CD4-positive, alpha-beta T cell (primary cell): ENCODE measurements around the gene PCCA. TPM values are rescaled to one million over a fixed set of nuclear protein-coding genes. Genes with fewer than 3 reads are reported as not detected.
A peak's percentile ranks its signal among the peaks of the same experiment; 100 is the strongest.

Experiments
- ATAC-seq: fragments of 200-7000 bp; cut with Tn5 transposase; one replicate; pipeline ENCODE4 v1.10.0; 2022; ENCODE audit warnings: mild to moderate bottlenecking; ENCODE audit not compliant: poor library complexity
- CTCF ChIA-PET: fragments of 350-600 bp; sonication (Branson Sonifier 250); formaldehyde crosslinking; loops from one replicate; lab custom pipeline; 2021; ENCODE audit warnings: antibody characterized with exemption, inconsistent platforms; lab: Charles Lee
- POLR2A ChIA-PET: fragments of 350-600 bp; sonication (Branson Sonifier 250); formaldehyde crosslinking; loops from one replicate; lab custom pipeline; 2021; ENCODE audit warnings: antibody characterized with exemption, inconsistent platforms; lab: Charles Lee
- DNase-seq, 14 experiments: peaks; one replicate each; pipeline ENCODE4 v3.0.0-alpha.2; 2013 to 2020; ENCODE audit warnings: mixed read lengths in 2 of 14
- H3K27ac ChIP-seq, 2 donors: one replicate each; pipeline versions ENCODE4 v1.5.1 to v1.7.0; 2013; ENCODE audit warnings: low read length in 2 of 2, low read depth in 1 of 2, mild to moderate bottlenecking in 1 of 2
- H3K27me3 ChIP-seq, 2 experiments: 1 replicate in 1 of 2; 2 replicates in 1 of 2; pipeline versions ENCODE4 v1.6.1 to v1.7.0; 2013; ENCODE audit warnings: low read length in 2 of 2, control low read depth in 1 of 2, mild to moderate bottlenecking in 1 of 2, moderate library complexity in 1 of 2; ENCODE audit not compliant: insufficient read depth in 2 of 2, control insufficient read depth in 1 of 2
- H3K36me3 ChIP-seq: one replicate; pipeline ENCODE4 v1.6.1; 2013; ENCODE audit warnings: low read length, control low read depth; ENCODE audit not compliant: insufficient read depth
- H3K4me1 ChIP-seq: one replicate; pipeline ENCODE4 v1.6.1; 2013; ENCODE audit warnings: low read length, control low read depth; ENCODE audit not compliant: insufficient read depth
- H3K4me3 ChIP-seq: one replicate; pipeline ENCODE4 v1.5.1; 2013; ENCODE audit warnings: mild to moderate bottlenecking, low read length, moderate library complexity
- H3K9me3 ChIP-seq, 2 experiments: 1 replicate in 1 of 2; 2 replicates in 1 of 2; pipeline versions ENCODE4 v1.6.1 to v1.7.0; 2013; ENCODE audit warnings: low read length in 2 of 2, mild to moderate bottlenecking in 2 of 2, control low read depth in 1 of 2, moderate library complexity in 1 of 2; ENCODE audit not compliant: control insufficient read depth in 1 of 2, insufficient read depth in 1 of 2
- H3K27ac Mint-ChIP-seq: one replicate; pipeline ENCODE4 v1.8.0; 2020; ENCODE audit warnings: mixed read lengths
- H3K27me3 Mint-ChIP-seq: one replicate; pipeline ENCODE4 v1.8.0; 2021; ENCODE audit warnings: mixed read lengths
- H3K36me3 Mint-ChIP-seq: one replicate; pipeline ENCODE4 v1.8.0; 2021; ENCODE audit warnings: low read depth, mixed read lengths
- H3K4me1 Mint-ChIP-seq: one replicate; pipeline ENCODE4 v1.8.0; 2021; ENCODE audit warnings: low read depth, mixed read lengths
- H3K4me3 Mint-ChIP-seq: one replicate; pipeline ENCODE4 v1.8.0; 2020; ENCODE audit warnings: mild to moderate bottlenecking, mixed read lengths
- H3K9me3 Mint-ChIP-seq: one replicate; pipeline ENCODE4 v1.8.0; 2020; ENCODE audit warnings: mixed read lengths
- CTCF ChIP-seq: fragments of 200-600 bp; IDR thresholded peaks from one replicate; pipeline ENCODE4 v1.8.0; 2022; ENCODE audit warnings: antibody characterized with exemption, mild to moderate bottlenecking
- intact Hi-C, 2 experiments: fragments of 100-400 bp; cut with DNase I in 1 of 2; cut with micrococcal nuclease in 1 of 2; formaldehyde crosslinking; loops; one replicate each; pipeline versions ENCODE4 v1.15.1 to v1.9.0; 2023 to 2025; cut with DNase I, micrococcal nuclease
- total RNA-seq, 174 experiments: library from RNA in 2 of 174; stranded (reverse) in 2 of 174; gene quantifications; one replicate each; pipeline ENCODE4 v1.2.3 and lab custom pipeline; 2021 to 2026

PCCA gene
- total RNA-seq, 2 experiments from 2014 or later: 4.7 to 5.2 TPM

GRCh38 chr13:100088273-100088643 is 635 bp upstream of the PCCA start:
- ATAC-seq (no peak), DNase-seq (no peak)
- POLR2A ChIA-PET: interaction anchor here (1.0 kb wide), 1 partner anchor 9 kb away, joined by 4 read pairs; no protein-coding TSS in a partner anchor
- Mint-ChIP-seq H3K27ac (no peak overlapping the region), H3K4me3 (peak overlapping the region; percentile 99), H3K4me1 (peaks cover 36% of the 10 kb centered on the region), H3K9me3 (no peaks in the 10 kb centered on the region), H3K36me3 (peaks cover 5% of the 10 kb centered on the region), H3K27me3 (no peaks in the 10 kb centered on the region)
- Histone ChIP-seq H3K4me3 (peak overlapping the region; percentile 89), H3K4me1 (peaks cover 16% of the 10 kb centered on the region), H3K27me3 (no peaks in the 10 kb centered on the region), H3K9me3 (no peaks in the 10 kb centered on the region), H3K27ac (no peak overlapping the region), H3K36me3 (no peaks in the 10 kb centered on the region)
- no peak for TF ChIP-seq CTCF
- CTCF ChIA-PET: no interaction called here
- intact Hi-C loops: loop anchor here (1.0 to 5.0 kb wide), 3 partner anchors 10 to 431 kb away; no protein-coding TSS in a partner anchor

- intact Hi-C loops: loop anchor here (1.0 to 5.0 kb wide), 3 partner anchors 10 to 432 kb away; no protein-coding TSS in a partner anchor
- Mint-ChIP-seq H3K9me3 (no peaks in the 10 kb centered on the region), H3K4me3 (peak overlapping the region; percentile 99), H3K27me3 (no peaks in the 10 kb centered on the region), H3K27ac (peak overlapping the region; percentile 73), H3K36me3 (peaks cover 5% of the 10 kb centered on the region), H3K4me1 (peaks cover 37% of the 10 kb centered on the region)
- no peaks in the 10 kb centered on the region for H3K36me3 ChIP-seq
- H3K9me3 ChIP-seq: no peaks in the 10 kb centered on the region
- POLR2A ChIA-PET: interaction anchor here (0.6 to 1.0 kb wide), 2 partner anchors 10 to 1171 kb away, joined by 4 read pairs; no protein-coding TSS in a partner anchor
- TF ChIP-seq CTCF: no peak
- H3K27ac ChIP-seq: no peak overlapping the region
- peak overlapping the region; percentile 89 for H3K4me3 ChIP-seq
- peak in 6 of 14 experiments; percentile 1 to 41 (median 22) for DNase-seq
- peaks cover 16% of the 10 kb centered on the region for H3K4me1 ChIP-seq
- CTCF ChIA-PET: interaction anchor here (0.6 to 1.0 kb wide), 2 partner anchors 16 to 434 kb away, joined by 3 read pairs; no protein-coding TSS in a partner anchor
- H3K27me3 ChIP-seq: no peaks in the 10 kb centered on the region
- peak; percentile 76 for ATAC-seq
These were observed 656 bp downstream of the PCCA start for GRCh38 chr13:100089465-100090032.

- Mint-ChIP-seq H3K9me3 (no peaks in the 10 kb centered on the region), H3K4me1 (peaks cover 45% of the 10 kb centered on the region), H3K4me3 (peak overlapping the region; percentile 99), H3K36me3 (peaks cover 5% of the 10 kb centered on the region), H3K27ac (no peak overlapping the region), H3K27me3 (no peaks in the 10 kb centered on the region)
- no peak for TF ChIP-seq CTCF
- ATAC-seq (no peak), DNase-seq (no peak)
- ChIA-PET POLR2A (no interaction called here), CTCF (no interaction called here)
- Histone ChIP-seq H3K9me3 (no peaks in the 10 kb centered on the region), H3K36me3 (no peaks in the 10 kb centered on the region), H3K27me3 (no peaks in the 10 kb centered on the region), H3K4me3 (no peak overlapping the region), H3K4me1 (peaks cover 16% of the 10 kb centered on the region), H3K27ac (no peak overlapping the region)
- intact Hi-C loops: no loop called here
These were observed 2.0 kb downstream of the PCCA start for GRCh38 chr13:100090861-100091260.
